ENCODE data around the gene COL16A1. TPM values are rescaled to one million over a fixed set of nuclear protein-coding genes. Genes with fewer than 3 reads are reported as not detected.

COL16A1 gene
- polyA plus RNA-seq (2011; rRNA removed): 35.4 and 39.5 TPM in 2 replicates
- polyA minus RNA-seq (2011; rRNA and poly(A)+ RNA removed): 47.0 and 64.1 TPM in 2 replicates

DNA sequence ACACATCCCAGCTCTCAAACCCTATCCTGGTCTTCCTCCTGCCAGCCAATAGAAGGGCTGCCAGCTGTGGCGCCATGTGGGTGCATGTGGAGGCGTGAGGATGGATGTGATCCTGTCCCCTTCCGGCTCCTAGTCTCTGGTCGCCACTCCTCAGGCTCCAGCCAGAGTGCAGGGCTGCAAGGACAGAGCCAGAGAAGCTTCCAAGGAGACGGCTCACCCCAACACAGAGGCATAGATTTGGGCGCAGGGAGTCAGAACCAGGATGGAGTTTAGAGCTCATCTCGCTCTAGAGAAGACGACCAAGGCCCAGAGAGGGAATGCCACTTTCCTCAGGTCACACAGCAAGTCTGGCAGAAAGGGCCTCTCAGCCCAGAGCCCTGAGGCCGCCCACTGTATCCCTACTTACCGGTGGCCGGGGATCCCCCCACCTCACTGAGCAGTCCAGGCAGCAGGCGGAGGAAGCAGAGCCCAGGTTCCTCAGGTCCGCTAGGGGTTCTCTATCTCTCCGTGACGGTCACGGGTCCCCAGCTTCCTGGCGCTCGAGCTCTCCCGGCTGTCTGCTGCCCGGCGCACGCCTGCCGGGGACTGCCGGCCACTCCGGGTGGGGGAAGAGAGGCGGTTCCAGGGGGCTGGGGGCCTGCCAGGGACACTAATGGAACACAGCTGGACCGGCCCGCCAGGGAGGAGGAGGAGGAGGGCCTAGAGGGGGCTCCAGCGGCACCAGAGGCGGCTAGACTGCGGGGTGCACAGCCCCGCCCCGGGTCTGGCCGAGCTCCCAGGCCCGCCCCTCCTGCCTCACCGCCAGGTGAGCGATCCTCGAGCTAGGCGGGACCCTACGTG is at the start of gene COL16A1:
Gene COL16A1 (minus strand): TSS at position 587 of the 840 bp plus-strand sequence. CDS start 1,824 bp downstream, outside the sequence.
- DNase-seq (ENCODE audit: low read depth, low spot score): no peak
- Histone ChIP-seq H3K27me3 (ENCODE audit: control insufficient read depth, insufficient read depth, low read length) (no peaks in the 10 kb centered on the region), H3K4me3 (ENCODE audit: low read depth, low read length) (peak within 1 kb of the TSS; percentile 81), H3K9me3 (ENCODE audit: control insufficient read depth, insufficient read depth, low read length) (no peaks in the 10 kb centered on the region; the same call in 1 of the 2 replicates), H3K27ac (ENCODE audit: low read depth, low read length) (peak within 1 kb of the TSS; percentile 78)
- ChIA-PET POLR2A (interaction anchor here (0.6 to 2.0 kb wide), 13 partner anchors 9 to 310 kb away, joined by 3 to 15 read pairs (median 4); partner anchors contain the start of gene KHDRBS1), CTCF (interaction anchor here (0.5 to 3.5 kb wide), 6 partner anchors 12 to 817 kb away, joined by 3 to 41 read pairs (median 6); no protein-coding TSS in a partner anchor)
- TF ChIP-seq CTCF (IDR thresholded peaks at IDR 0.05; ENCODE audit: low read depth, low read length): no peak

- POLR2A ChIA-PET: no interaction called here
- Histone ChIP-seq H3K4me3 (ENCODE audit: low read depth, low read length) (no peak overlapping the region), H3K9me3 (ENCODE audit: control insufficient read depth, insufficient read depth, low read length) (no peaks in the 10 kb centered on the region), H3K27me3 (ENCODE audit: control insufficient read depth, insufficient read depth, low read length) (no peaks in the 10 kb centered on the region), H3K27ac (ENCODE audit: low read depth, low read length) (no peak overlapping the region)
- CTCF ChIA-PET: no interaction called here
- DNase-seq (ENCODE audit: low read depth, low spot score): no peak
- no peak for TF ChIP-seq CTCF (IDR thresholded peaks at IDR 0.05; ENCODE audit: low read depth, low read length)
Measured at GRCh38 chr1:31752952-31753475, 49.2 kb upstream of the COL16A1 start.

- DNase-seq (ENCODE audit: low read depth, low spot score): no peak
- H3K27ac ChIP-seq (ENCODE audit: low read depth, low read length): no peak overlapping the region
- H3K9me3 ChIP-seq (ENCODE audit: control insufficient read depth, insufficient read depth, low read length): no peaks in the 10 kb centered on the region
- no peaks in the 10 kb centered on the region for H3K27me3 ChIP-seq (ENCODE audit: control insufficient read depth, insufficient read depth, low read length)
- ChIA-PET POLR2A (no interaction called here), CTCF (no interaction called here)
- TF ChIP-seq CTCF (IDR thresholded peaks at IDR 0.05; ENCODE audit: low read depth, low read length): no peak
- no peak overlapping the region for H3K4me3 ChIP-seq (ENCODE audit: low read depth, low read length)
Measured at GRCh38 chr1:31752258-31752657, 48.4 kb upstream of the COL16A1 start.

GRCh38 chr1:31751822-31752241 is 48.0 kb upstream of the COL16A1 start:
- H3K4me3 ChIP-seq (ENCODE audit: low read depth, low read length): no peak overlapping the region
- ChIA-PET CTCF (no interaction called here), POLR2A (interaction anchor here (0.6 kb wide), 1 partner anchor 37 kb away, joined by 4 read pairs; no protein-coding TSS in a partner anchor)
- DNase-seq (ENCODE audit: low read depth, low spot score): no peak
- TF ChIP-seq CTCF (IDR thresholded peaks at IDR 0.05; ENCODE audit: low read depth, low read length): no peak
- no peaks in the 10 kb centered on the region for H3K9me3 ChIP-seq (ENCODE audit: control insufficient read depth, insufficient read depth, low read length)
- H3K27ac ChIP-seq (ENCODE audit: low read depth, low read length): no peak overlapping the region
- H3K27me3 ChIP-seq (ENCODE audit: control insufficient read depth, insufficient read depth, low read length): no peaks in the 10 kb centered on the region
